GM19438 (cell line): ENCODE measurements around the gene LAD1.

Experiments
- ATAC-seq: cut with Tn5 transposase; IDR thresholded peaks from one replicate; pipeline ENCODE4 v1.9.1; 2021; ENCODE audit warnings: low read depth; ENCODE audit not compliant: unreplicated experiment

The LAD1 gene

DNA sequence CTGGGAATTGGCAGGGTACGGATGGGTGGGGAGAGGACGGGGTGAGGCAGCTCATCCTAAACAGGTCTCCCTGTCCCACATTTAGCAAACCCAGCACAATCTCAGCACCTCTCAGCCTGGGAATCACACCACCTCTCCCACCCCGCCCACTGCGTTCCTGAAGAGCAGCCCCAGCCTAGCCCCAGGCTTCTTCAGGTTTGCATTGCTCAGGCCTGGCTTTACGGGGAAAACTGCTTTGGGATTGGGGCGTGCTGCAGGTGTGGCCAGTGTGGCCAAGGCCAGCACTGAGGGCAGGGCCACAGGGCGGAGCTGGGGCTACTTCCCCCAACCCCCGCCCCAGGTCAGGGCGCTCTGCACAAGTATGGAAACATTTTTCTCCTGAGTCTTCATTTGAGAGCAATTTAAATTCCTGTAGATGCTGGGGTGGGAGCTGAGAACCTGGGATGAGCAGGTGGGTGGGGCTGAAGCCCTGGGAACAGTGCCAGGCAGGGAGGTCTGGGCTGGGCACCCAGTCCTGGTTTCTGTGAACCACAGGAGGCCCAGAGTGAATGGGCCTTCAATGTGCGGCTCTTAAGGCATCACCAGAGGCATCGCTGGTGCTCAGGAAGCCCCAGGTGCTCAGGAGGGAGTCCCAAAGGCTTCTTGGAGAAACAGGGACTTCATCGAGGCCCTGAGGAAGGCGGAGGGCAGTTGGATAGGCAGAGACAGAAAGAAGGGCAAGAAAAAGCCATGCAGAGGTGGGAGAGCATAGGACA lies 45.8 kb downstream of the LAD1 start:
- ATAC-seq = no peak

- no peak for ATAC-seq
These were observed 47.5 kb downstream of the LAD1 start for GRCh38 chr1:201351617-201352016.

DNA sequence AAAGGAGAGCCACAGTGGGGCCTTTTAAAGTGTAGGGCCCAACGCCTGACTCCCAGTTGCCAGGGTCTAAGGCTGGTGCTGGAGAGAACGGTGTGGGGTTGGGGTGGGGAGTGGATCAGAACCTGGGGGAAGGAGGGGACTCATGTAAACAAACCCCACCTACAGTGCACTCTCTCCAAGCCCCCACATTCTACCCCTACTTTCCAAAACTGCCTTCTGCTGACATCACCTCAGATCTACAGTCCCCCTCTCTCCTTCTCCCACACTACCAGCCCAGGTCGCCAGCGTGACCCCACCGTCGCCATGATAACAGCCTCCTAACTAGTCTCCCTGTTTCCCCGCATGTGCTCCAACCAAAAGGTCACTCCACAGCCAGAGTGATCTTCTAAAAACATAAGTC lies 48.2 kb downstream of the LAD1 start:
- no peak for ATAC-seq

GRCh38 chr1:201350361-201350725 lies 48.8 kb downstream of the LAD1 start:
- ATAC-seq = no peak

- no peak for ATAC-seq
These were observed 50.0 kb downstream of the LAD1 start for GRCh38 chr1:201349092-201349491.

GRCh38 chr1:201348211-201348566 lies 50.9 kb downstream of the LAD1 start:
- ATAC-seq = no peak

- no peak for ATAC-seq
These were observed 51.5 kb downstream of the LAD1 start for GRCh38 chr1:201347498-201348210.

GRCh38 chr1:201346987-201347386 lies 52.1 kb downstream of the LAD1 start:
- no peak for ATAC-seq

GRCh38 chr1:201346337-201346939 lies 52.7 kb downstream of the LAD1 start:
- no peak for ATAC-seq

DNA sequence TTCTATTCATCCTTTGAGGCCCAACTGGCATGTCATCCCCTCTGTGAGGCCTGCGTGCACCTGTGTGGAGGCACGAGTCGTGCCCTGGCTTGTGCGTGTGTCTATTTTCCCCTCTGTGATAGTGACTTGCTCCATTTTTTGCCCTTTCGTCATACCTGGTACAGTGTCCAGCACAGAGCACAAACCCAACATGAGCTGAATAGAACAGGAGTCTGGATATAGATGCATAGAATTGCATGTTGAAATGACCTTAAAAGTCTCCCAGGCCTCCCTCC lies 54.1 kb downstream of the LAD1 start:
- ATAC-seq = no peak

DNA sequence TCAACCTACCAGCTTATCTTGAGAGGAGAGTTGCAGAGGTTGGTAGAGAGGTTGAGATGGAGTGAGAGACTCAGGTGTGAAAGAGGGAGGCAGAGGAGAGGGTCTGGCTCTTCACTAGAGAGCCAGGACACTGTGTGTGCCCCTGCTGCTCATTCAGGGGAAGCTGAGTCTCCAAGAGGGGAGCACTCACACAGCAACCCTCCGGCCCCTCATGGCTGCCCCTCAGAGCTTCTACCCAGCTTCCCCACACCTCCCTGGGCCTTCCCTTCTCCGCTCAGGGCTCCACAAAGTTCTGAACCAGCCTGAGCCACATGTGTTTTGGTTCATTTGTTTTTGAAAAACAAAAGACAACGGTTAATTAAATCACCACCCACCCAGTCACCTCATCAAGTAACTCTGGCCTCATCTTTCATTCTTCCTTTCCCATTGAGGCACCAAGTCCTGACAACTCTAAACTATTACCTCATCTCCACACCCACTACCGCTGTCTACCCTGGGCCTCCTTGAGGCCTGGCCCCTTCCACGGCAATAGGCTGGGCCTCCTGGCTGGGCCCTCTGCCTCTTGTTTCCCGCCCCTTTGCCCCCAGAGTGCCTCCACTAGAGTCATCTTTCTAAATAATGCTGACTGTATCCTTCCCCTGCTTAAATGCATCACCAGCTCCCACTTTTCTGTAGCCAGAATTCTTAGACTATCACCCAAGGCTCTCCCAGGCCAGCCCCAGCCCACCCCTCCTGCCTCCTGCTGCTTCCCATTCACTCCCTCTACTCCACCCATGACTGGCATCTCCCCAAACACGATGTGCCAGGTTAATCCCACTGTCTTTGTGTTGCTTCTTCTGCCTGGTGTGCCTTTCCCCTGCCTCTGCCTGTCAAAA lies 54.7 kb downstream of the LAD1 start:
- ATAC-seq = no peak

DNA sequence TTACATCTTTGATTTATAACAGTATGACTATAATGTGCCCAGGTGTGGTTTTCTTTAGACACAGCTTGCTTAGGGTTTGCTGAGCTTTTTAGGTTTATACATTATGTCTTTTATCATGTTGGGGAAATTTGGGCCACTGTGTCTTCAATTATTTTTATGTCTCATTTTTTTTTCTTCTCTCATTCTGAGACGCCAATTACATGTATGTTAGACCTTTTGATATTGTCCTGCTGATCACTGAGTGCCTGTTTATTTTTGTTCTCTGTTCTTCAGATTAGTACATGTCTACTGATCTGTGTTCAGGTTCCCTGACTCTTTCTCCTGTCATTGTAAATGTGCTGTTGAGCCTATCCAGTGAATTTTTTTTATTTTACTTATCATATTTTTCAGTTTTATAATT lies 57.7 kb downstream of the LAD1 start:
- ATAC-seq = no peak

DNA sequence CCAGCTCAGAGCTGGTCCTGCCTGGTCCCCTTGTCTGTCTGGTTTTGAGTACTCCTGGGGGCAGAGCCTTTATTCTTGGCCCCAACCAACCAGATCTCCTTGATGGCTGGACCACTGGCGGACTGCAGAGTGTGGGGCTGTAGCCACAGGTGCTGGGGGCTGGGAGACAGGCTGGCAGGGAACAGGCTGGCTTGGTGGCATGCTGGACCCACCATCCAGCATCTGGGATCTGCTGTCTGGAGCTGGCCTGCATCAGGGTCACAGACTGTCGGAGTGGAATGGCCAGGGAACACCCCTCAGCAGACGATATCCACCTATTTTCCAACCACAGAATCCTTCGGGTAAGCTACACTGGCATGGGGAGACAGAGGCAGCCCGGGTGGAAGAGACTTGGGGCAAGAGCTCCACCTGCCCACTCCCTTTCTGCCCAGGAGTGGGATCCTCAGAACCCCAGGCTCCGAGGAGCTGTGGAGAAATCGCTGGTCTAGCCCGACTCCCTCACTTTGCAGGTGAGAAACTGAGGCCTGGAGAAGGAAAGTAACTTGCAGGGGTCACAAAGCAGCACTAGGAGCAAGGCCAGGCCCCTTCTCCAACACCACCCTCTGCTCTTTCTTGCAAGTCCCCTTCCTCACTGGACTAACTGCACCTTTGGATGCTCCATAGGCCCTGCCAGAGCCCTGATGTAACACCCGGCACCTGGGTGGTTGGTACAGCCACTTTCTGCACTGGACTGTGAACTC lies 62.2 kb downstream of the LAD1 start:
- ATAC-seq = no peak

GRCh38 chr1:201335901-201336300 lies 63.2 kb downstream of the LAD1 start:
- ATAC-seq = no peak

DNA sequence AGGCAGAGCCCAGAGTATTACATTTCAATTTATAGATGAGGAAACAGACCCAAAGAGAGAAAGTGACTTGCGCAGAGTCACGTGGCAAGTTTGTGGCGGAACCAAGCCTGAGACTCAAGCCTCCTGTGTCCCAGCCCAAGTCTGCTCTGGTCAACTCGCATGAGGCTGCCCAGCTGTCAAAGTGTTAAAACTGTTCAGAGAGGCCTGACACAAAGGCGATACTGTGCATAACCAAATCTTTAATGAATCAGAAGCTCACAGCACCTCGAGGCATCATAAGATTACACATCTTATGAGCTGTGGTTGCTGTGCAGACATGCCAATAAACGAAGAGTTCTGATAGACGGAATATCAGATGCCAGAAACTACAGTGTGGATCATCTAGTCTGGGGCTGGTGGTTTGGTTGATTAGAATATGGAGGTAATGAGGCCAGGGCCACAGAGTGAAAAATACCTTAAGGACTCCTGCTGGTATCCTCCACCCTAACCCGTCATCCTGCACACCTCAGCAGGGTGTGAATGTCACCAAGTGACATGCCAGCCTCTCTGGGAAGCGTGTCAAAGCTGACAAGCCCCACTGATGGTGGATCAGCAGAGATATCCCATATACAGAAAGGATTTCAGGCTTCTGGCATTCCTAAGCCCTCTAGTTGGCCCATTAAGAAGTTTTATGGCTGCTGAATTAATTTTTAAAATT lies 63.8 kb downstream of the LAD1 start:
- ATAC-seq = no peak

- ATAC-seq = no peak
These were observed 64.6 kb downstream of the LAD1 start for GRCh38 chr1:201334325-201335173.

DNA sequence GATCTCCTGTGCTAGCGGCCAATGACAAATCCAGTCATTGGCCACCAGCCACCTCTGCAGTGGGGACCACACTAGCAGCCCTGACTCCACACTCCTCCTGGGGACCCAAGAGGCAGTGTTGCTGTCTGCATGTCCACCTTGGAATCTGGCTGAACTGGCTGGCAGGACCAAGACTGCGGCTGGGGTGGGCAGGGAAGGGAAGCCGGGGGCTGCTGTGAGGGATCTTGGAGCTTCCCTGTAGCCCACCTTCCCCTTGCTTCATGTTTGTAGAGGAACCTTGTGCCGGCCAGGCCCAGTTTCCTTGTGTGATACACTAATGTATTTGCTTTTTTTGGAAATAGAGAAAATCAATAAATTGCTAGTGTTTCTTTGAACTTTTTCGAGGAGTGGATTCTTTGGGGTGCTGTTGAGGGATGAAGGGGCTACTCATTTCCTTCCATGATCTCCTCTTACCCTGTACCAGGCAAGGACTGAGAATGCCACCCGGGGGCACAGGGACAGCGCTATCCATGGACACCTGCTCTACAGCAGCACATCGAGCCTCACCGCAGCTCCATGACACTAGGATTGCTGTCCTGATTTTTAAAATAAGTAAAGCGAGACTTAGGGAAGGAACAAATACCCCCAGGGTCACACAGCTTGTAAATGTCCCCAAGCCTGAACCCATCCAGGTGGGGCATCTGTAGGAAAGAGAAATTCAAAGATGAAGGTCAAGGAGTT lies 66.3 kb downstream of the LAD1 start:
- ATAC-seq = no peak

DNA sequence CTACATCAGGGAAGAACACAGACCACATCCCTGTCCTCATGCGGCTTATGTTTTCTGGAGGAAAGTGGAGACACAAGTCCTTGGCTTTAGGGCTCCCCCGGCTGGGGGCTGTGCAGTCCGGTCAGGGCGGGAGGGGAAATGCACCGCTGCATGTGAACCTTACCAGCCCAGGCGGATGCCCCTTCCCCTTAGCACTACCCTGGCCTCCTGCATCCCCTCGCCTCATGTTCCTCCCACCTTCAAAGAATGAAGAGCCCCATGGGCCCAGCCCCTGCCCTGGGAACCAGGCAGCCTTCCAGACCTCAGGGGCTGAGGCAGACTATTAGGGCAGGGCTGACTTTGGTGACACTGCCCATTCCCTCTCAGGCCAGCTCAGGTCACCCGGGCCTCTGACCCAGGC lies 67.1 kb downstream of the LAD1 start:
- ATAC-seq = no peak
